Thyroid gland (tissue), 4 donors: ENCODE data around the gene S1PR4. TPM values are rescaled to one million over a fixed set of nuclear protein-coding genes. Genes with fewer than 3 reads are reported as not detected.
"Not testable (repeated sequence)": the region's sequence is repeated elsewhere in the genome, so short reads cannot be mapped to it uniquely, and the experiment has no call there.

Experiments
- DNase-seq, 2 donors: peaks; one replicate each; pipeline ENCODE4 v3.0.0-alpha.2; 2019
- H3K27ac ChIP-seq, 3 donors: fragments of 200-600 bp; sonication (generic); 1 replicate in 2 of 3; 2 replicates in 1 of 3; pipeline ENCODE4 v1.5.1; 2016 to 2019; ENCODE audit warnings: mild to moderate bottlenecking in 1 of 3, moderate library complexity in 1 of 3
- H3K27me3 ChIP-seq: fragments of 200-600 bp; sonication (generic); one replicate; pipeline ENCODE4 v1.5.1; 2019
- H3K36me3 ChIP-seq, 2 donors: fragments of 200-600 bp; sonication (generic); one replicate each; pipeline ENCODE4 v1.5.1; 2016 to 2019
- H3K4me1 ChIP-seq, 2 donors: fragments of 200-600 bp; sonication (generic); one replicate each; pipeline ENCODE4 v1.5.1; 2017 to 2019
- H3K4me3 ChIP-seq, 3 donors: fragments of 200-600 bp; sonication (generic); replicated peaks in 1 of 3; 1 replicate in 2 of 3; 2 replicates in 1 of 3; pipeline ENCODE4 v1.5.1; 2016; ENCODE audit warnings: mild to moderate bottlenecking in 1 of 3
- H3K9me3 ChIP-seq: fragments of 200-600 bp; sonication (generic); one replicate; pipeline ENCODE4 v1.5.1; 2017
- CTCF ChIP-seq, 6 experiments: fragments of 200-600 bp in 3 of 6; fragments of 450-650 bp in 3 of 6; sonication (generic) in 3 of 6; IDR thresholded peaks; one replicate each; pipeline ENCODE4 v1.5.1; 2016 to 2019; ENCODE audit warnings: antibody characterized with exemption in 6 of 6, mild to moderate bottlenecking in 2 of 6, inconsistent platforms in 1 of 6, moderate library complexity in 1 of 6
- POLR2A ChIP-seq, 2 donors: fragments of 450-650 bp; IDR thresholded peaks; one replicate each; pipeline ENCODE4 v1.6.1; 2017; ENCODE audit warnings: antibody characterized with exemption in 2 of 2, mild to moderate bottlenecking in 2 of 2, moderate library complexity in 1 of 2
- WGBS, 2 donors: methylation state at CpG; one replicate each; pipeline ENCODE4 v1.1.5; 2017; 5-methylcytosine and 5-hydroxymethylcytosine counted together
- intact Hi-C: fragments of 100-400 bp; cut with DNase I; formaldehyde crosslinking; loops from one replicate; pipeline ENCODE4 v1.15.1; 2023
- total RNA-seq, 4 donors: library from RNA; depleted of rRNA; stranded (reverse); fragments of >200 nt; gene quantifications; one replicate each; pipeline ENCODE4 v1.2.3, GENCODE V29; 2016

The S1PR4 gene
- total RNA-seq, 4 donors from 2014 or later, result 2.1 to 5.4 (median 3.4) TPM

GRCh38 chr19:3198901-3199700, 20.5 kb downstream of the S1PR4 start:
- no peak for DNase-seq
- Histone ChIP-seq H3K4me1 (no peaks in the 10 kb centered on the region), H3K36me3 (peaks cover 5 to 7% of the 10 kb centered on the region in 2 donors), H3K27ac (no peak overlapping the region), H3K4me3 (no peak overlapping the region), H3K27me3 (no peaks in the 10 kb centered on the region), H3K9me3 (no peaks in the 10 kb centered on the region)
- 97% methylated on average over 27 to 36 of the region's 43 CpGs for WGBS, 2 donors
- TF ChIP-seq CTCF (IDR thresholded peaks at IDR 0.05) (no peak), POLR2A (IDR thresholded peaks at IDR 0.05) (no peak)
- intact Hi-C loops, result no loop called here

DNA sequence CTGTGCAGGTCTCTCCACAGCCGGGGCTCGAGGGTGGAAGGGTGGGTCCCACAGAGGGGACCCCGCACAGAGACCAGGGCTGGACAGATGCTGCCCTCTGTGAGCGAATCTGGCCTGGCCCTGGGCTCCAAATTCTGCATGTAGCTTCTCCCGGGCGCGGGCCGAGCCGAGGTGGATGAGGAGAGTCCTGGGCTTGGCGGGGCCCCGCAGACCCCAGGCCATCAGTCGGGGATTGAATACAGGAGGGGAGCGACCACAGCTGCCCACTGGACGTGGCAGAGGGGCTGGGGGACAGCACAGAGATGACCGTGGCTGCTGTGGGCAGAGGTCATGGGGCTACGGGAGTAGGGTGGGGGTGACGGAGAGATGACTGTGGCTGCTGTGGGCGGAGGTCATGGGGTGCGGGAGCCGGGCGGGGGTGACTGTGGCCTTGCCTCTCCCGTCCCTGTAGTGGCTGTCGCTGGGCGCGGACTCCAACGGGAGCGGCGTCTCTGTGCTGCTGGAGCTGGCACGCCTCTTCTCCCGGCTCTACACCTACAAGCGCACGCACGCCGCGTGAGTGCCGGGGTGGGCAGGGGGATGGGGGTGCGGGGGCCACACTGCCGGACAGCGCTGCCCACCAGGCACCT, 22.6 kb downstream of the S1PR4 start:
- Histone ChIP-seq H3K36me3 (peaks cover 11 to 17% of the 10 kb centered on the region in 2 donors), H3K4me1 (no peaks in the 10 kb centered on the region), H3K9me3 (no peaks in the 10 kb centered on the region), H3K4me3 (no peak overlapping the region), H3K27me3 (no peaks in the 10 kb centered on the region), H3K27ac (no peak overlapping the region)
- WGBS, 2 donors, result 95 to 98% methylated on average over 28 to 29 of the region's 39 CpGs
- DNase-seq, result no peak
- TF ChIP-seq POLR2A (IDR thresholded peaks at IDR 0.05) (no peak), CTCF (IDR thresholded peaks at IDR 0.05) (no peak)
- intact Hi-C loops, result no loop called here

DNA sequence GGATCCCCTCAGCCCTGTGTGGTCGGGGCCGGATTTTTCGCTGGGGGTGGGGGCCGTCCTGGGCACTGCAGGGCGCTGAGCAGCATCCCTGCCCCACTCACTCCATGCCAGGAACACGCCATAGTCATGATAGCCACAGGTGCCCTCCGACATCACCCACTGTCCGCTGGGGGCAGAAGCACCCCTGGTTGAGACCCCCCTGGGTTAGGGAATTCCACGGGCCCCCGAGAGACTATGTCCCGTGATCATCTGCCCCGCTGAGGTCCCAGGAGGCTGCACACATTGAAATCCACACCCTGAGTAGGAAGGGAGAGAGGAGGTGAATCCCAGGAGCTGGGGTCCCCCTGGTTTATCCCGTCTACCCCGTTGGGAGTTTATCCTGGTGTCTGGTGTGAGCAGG, 23.3 kb downstream of the S1PR4 start:
- no peaks in the 10 kb centered on the region for H3K9me3 ChIP-seq
- H3K36me3 ChIP-seq, result peaks cover 18 to 23% of the 10 kb centered on the region in 2 donors
- H3K27me3 ChIP-seq, result no peaks in the 10 kb centered on the region
- 94 to 100% methylated on average over 4 to 12 of the region's 14 CpGs for WGBS, 2 donors
- TF ChIP-seq CTCF (IDR thresholded peaks at IDR 0.05) (no peak), POLR2A (IDR thresholded peaks at IDR 0.05) (no peak)
- H3K4me1 ChIP-seq, result no peaks in the 10 kb centered on the region
- H3K27ac ChIP-seq, result no peak overlapping the region
- intact Hi-C loops, result no loop called here
- no peak overlapping the region for H3K4me3 ChIP-seq
- DNase-seq, result no peak

DNA sequence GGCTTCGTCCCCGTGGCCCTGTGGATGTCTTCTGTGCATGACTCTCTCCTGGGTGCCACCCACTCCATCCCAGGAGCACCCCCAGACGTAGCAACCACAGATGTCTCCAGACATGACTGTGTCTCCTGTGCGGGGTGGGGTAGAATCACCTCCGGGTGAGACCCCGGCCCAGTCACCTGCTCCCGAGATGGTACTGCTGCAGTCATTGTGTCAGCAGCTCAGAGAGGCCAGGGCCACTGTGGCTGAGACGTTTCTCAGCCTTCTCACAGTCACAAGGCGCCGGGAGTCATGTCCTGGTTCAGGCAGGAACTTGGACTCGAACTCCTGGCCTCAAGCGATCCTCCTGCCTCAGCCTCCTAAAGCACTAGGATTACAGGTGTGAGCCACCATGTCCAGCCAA, 23.8 kb downstream of the S1PR4 start:
- Histone ChIP-seq H3K4me1 (no peaks in the 10 kb centered on the region), H3K27me3 (no peaks in the 10 kb centered on the region), H3K9me3 (no peaks in the 10 kb centered on the region), H3K36me3 (peaks cover 22 to 27% of the 10 kb centered on the region in 2 donors), H3K27ac (no peak overlapping the region), H3K4me3 (no peak overlapping the region)
- intact Hi-C loops, result no loop called here
- 90 to 91% methylated on average over 12 of the region's 12 CpGs for WGBS, 2 donors
- TF ChIP-seq POLR2A (IDR thresholded peaks at IDR 0.05) (no peak), CTCF (IDR thresholded peaks at IDR 0.05) (no peak)
- DNase-seq, result no peak

- 90 to 93% methylated on average over 7 of the region's 7 CpGs for WGBS, 2 donors
- H3K4me1 ChIP-seq, intact Hi-C loops, DNase-seq, H3K4me3 ChIP-seq, H3K9me3 ChIP-seq, H3K27me3 ChIP-seq, H3K27ac ChIP-seq: not testable (repeated sequence)
- H3K36me3 ChIP-seq, result peaks cover 28 to 33% of the 10 kb centered on the region in 2 donors
Observed at GRCh38 chr19:3202895-3203294, 24.3 kb downstream of the S1PR4 start.
